Stomach (tissue), 4 donors: Measurements from ENCODE around the gene ATG4B.

ENCODE experiments used
- CTCF ChIP-seq, 7 experiments: fragments of 450-650 bp in 4 of 7; fragments of 200-600 bp in 3 of 7; sonication (generic) in 3 of 7; IDR thresholded peaks; one replicate each; pipeline ENCODE4 v1.5.1; 2016 to 2019; ENCODE audit warnings: antibody characterized with exemption in 7 of 7, control low read depth in 2 of 7, mild to moderate bottlenecking in 1 of 7
- POLR2AphosphoS5 ChIP-seq, 3 donors: sonication (generic); formaldehyde crosslinking; IDR thresholded peaks; one replicate each; pipeline ENCODE4 v1.6.1; 2016; ENCODE audit warnings: antibody characterized with exemption in 3 of 3

DNA sequence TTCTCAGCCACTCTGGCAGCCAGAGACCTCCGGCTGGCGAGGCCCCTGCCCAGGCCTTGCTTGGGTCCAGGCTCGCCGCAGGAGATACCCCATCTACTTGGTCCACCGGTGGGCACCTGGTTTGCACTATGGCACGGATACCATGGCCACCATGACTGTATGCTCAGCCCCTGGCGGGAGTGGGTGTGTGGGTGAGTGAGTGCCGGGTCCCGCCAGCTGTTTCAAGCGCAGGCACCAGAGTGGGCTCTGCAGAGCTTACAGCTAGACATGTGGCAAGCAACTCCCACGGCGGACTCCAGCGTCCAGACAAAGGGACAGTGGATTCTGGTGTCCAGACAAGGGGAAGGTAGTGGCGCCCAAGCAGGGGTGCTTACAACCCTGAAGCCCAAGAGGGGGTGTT lies 1.4 kb downstream of the ATG4B start:
- TF ChIP-seq POLR2AphosphoS5 (IDR thresholded peaks at IDR 0.05) (no peak), CTCF (IDR thresholded peaks at IDR 0.05) (no peak)
